GM18519 (cell line): ENCODE data around the gene ASCL2.

ENCODE experiments used
- ATAC-seq: cut with Tn5 transposase; IDR thresholded peaks from one replicate; pipeline ENCODE4 v1.9.1; 2021; ENCODE audit warnings: mild to moderate bottlenecking, moderate library complexity; ENCODE audit not compliant: unreplicated experiment, low FRiP score

The ASCL2 gene

DNA sequence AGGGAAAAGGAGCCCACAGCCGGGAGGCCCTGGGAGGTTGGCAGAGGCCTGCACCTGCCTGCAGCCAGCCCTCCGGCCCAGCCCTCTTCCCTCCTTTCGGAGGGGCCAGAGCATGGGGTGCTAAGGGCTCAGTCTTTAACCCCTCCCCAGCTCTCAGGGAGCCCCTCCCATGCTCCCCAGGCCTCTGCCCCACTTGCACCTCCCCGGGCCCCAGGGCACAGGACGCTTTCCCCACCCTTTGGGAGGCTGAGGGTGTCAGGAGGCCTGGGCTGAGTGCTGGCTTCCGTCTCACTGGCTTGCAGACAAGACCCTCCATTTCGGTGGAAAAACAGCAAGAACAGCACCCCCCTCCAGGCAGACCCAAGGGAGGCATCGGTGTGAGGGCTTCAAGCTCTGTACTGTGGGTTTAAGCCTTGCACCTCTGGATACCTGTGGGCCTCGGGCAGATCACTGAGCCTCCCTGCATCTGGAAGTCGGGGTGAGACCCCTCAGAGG lies 7.3 kb downstream of the ASCL2 start:
- no peak for ATAC-seq

- no peak for ATAC-seq
Measured at GRCh38 chr11:2262301-2263070, 7.9 kb downstream of the ASCL2 start.

GRCh38 chr11:2261436-2262230 lies 8.8 kb downstream of the ASCL2 start:
- ATAC-seq = no peak

- ATAC-seq = no peak
Measured at GRCh38 chr11:2260491-2261364, 9.7 kb downstream of the ASCL2 start.

DNA sequence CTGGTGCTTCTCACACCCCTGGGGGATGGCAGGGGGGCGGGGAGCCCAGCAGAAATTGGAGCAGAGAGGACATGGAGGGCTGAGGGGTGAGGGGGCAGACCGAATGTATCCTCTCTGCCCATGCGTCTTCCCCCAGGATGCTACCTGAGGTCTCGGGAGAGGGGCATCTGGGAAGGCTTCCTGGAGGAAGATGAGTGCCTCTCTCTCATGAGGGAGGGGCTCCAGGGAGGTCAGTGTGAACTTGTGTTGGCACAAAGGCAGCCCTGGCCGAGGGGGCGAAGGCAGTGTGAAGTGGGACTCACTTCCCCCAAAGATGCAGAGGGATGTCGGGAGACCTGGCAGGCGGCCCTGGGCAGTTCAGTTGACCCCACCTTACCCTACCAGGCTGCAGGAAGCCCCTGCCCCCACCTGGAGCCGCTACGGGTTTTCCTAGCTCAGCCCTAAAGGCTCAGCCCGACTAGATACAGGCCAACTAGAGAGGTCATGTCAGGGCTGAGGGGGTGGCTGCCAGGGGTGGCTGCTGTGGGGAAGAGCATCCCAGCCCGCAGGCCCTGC lies 10.4 kb downstream of the ASCL2 start:
- no peak for ATAC-seq

DNA sequence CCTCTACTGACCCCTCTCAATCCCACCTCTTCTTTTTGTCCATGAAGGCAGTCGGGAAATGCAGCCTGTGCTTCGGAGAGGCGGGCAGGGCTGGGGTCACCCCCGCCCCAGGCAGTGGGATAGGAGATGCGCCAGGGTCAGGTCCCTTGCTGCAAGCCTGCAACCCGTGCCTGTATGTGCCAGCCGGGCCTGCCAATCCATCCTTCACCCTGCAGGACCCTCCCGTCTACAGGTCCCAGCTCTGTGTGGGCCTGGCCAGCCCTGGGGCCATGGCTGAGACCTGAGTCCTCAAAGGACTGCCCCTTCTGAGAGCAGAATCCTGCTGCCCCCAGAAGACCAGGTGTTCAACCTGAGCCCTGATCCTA lies 10.9 kb downstream of the ASCL2 start:
- ATAC-seq = no peak

GRCh38 chr11:2258501-2259465 lies 11.6 kb downstream of the ASCL2 start:
- ATAC-seq = no peak

GRCh38 chr11:2256951-2257700 lies 13.3 kb downstream of the ASCL2 start:
- ATAC-seq = no peak

GRCh38 chr11:2256293-2256913 lies 14.0 kb downstream of the ASCL2 start:
- no peak for ATAC-seq

- ATAC-seq = no peak
Measured at GRCh38 chr11:2252018-2252417, 18.4 kb downstream of the ASCL2 start.

- ATAC-seq = no peak
Measured at GRCh38 chr11:2251138-2251537, 19.2 kb downstream of the ASCL2 start.

- ATAC-seq = no peak
Measured at GRCh38 chr11:2250485-2250884, 19.9 kb downstream of the ASCL2 start.

DNA sequence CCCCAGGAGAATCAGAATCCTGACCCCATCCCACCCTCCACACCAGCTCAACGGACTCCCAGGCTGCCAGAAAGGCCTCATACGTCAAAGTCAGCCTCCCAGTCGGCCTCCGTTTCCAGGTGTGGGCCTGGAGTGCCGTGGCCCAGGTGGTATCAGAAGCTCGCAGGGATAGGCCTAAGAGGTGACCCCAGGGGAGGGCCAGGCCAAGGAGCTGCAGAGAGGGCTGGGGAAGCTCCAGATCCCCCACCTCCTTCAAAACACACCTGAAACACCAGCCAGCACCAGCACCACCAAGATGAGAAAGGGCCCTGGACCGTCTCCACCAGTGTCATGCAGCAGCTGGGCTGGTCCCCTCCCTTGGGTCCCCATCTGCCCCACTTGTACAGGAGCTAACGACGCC lies 20.3 kb downstream of the ASCL2 start:
- ATAC-seq = no peak

DNA sequence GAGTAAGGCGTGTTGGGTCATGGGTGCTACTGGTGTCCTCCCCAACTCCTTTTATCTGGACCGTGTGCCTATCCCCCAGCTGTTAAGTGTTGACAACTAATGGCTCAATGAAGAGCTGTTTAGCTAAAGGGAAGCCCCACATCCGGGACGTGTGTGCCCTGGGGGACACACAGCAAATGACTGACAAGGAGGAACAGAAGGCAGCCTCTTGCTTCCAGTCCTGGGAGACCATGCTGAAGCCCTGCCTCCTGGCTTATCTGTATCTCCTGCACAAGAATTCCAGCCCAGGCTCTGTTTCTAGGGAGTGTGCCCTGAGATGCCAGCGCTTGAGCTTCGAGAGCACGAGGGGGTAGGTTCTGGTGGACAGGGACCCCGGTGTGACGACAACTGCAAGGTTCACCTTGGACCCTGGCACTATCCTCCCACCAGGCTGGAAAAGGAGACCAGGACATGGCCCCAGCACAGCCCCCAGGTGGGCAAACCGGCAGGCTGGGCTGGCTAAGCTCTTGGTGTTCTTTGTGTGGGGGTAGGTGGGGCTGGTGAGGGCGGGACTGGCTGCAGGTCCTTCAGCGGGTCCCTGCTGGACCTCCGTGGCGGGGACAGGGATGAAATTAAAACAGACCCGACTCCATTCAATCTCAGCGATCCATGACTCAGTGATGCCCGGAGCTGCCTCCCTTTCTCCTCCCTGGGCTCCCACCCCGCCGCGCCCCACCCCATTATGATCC lies 21.0 kb downstream of the ASCL2 start:
- ATAC-seq = no peak

GRCh38 chr11:2248762-2249161 lies 21.6 kb downstream of the ASCL2 start:
- ATAC-seq = no peak

DNA sequence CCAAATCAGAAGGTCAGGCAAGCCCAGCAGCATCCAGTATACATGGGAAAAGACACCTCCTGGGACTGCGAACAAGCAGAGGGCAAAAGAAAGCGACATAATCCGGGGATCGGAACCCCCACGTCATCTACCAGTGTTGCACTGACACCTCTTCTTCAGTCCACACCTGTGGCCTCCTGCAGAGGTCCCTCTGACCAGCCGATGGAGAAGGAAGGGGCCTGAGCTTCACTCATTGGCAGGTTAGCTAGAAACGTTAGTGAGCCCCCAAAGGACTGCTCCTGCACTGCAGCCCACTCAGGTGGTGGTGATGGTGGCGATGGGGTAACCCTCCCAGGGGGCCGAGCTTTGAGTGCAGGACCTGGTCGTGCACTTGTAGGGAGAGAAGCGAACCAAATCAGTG lies 22.1 kb downstream of the ASCL2 start:
- ATAC-seq = no peak

- no peak for ATAC-seq
Measured at GRCh38 chr11:2247496-2247895, 22.9 kb downstream of the ASCL2 start.

GRCh38 chr11:2240834-2241233 lies 29.6 kb downstream of the ASCL2 start:
- no peak for ATAC-seq
